ENCODE data around the gene ANO1.
"Not testable (repeated sequence)": the region's sequence is repeated elsewhere in the genome, so short reads cannot be mapped to it uniquely, and the experiment has no call there.

Gene ANO1

GRCh38 chr11:70218076-70218475, 140.0 kb downstream of the ANO1 start:
- DNase-seq, result not testable (repeated sequence)

GRCh38 chr11:70220136-70220535, 142.0 kb downstream of the ANO1 start:
- DNase-seq, result no peak

- DNase-seq, result no peak
These were observed 142.8 kb downstream of the ANO1 start for GRCh38 chr11:70220920-70221319.

- DNase-seq, result no peak
These were observed 147.6 kb downstream of the ANO1 start for GRCh38 chr11:70225681-70226177.

GRCh38 chr11:70226183-70226582, 148.1 kb downstream of the ANO1 start:
- no peak for DNase-seq

- no peak for DNase-seq
These were observed 148.8 kb downstream of the ANO1 start for GRCh38 chr11:70226967-70227366.

GRCh38 chr11:70229737-70230136, 151.6 kb downstream of the ANO1 start:
- no peak for DNase-seq

GRCh38 chr11:70230151-70230839, 152.2 kb downstream of the ANO1 start:
- DNase-seq, result no peak

GRCh38 chr11:70230840-70231710, 153.0 kb downstream of the ANO1 start:
- no peak for DNase-seq

GRCh38 chr11:70233034-70233433, 154.9 kb downstream of the ANO1 start:
- no peak for DNase-seq

- DNase-seq, result no peak
These were observed 155.4 kb downstream of the ANO1 start for GRCh38 chr11:70233511-70233934.

GRCh38 chr11:70233962-70234361, 155.8 kb downstream of the ANO1 start:
- no peak for DNase-seq
